Endothelial cell of umbilical vein (primary cell): ENCODE data around the gene SCAMP1. TPM values are rescaled to one million over a fixed set of nuclear protein-coding genes. Genes with fewer than 3 reads are reported as not detected.

Experiments used
- BruUV-seq: library from RNA; stranded (reverse); fragments of 400-500 nt; replicated peaks from 2 replicates; lab custom pipeline; 2021; lab: Mats Ljungman, UMichigan
- CTCF ChIA-PET: fragments of 300-600, 350-600 bp; sonication (Branson Sonifier 250); formaldehyde crosslinking; loops from one replicate; lab custom pipeline; 2021; ENCODE audit warnings: antibody characterized with exemption, inconsistent platforms; lab: Charles Lee
- POLR2A ChIA-PET: fragments of 300-600, 350-600 bp; sonication (Branson Sonifier 250); formaldehyde crosslinking; loops from one replicate; lab custom pipeline; 2021; ENCODE audit warnings: antibody characterized with exemption, inconsistent platforms; lab: Charles Lee
- DNase-seq: peaks from one replicate; pipeline ENCODE4 v3.0.0-alpha.2; 2011; ENCODE audit warnings: low read depth, low spot score
- FAIRE-seq: peaks from 2 replicates; lab custom pipeline; 2011; peaks lifted over from hg19 to GRCh38; lab: Jason Lieb, UNC
- H2AFZ ChIP-seq: 2 replicates; pipeline ENCODE4 v1.6.0; 2012; ENCODE audit warnings: low read depth, low read length, control low read depth, inconsistent platforms
- H3K27ac ChIP-seq: 2 replicates; pipeline ENCODE4 v1.5.1; 2011; ENCODE audit warnings: low read depth, mild to moderate bottlenecking, control low read depth, low read length, moderate library complexity; ENCODE audit not compliant: insufficient read depth
- H3K27me3 ChIP-seq, 2 experiments: 2 replicates each; pipeline versions ENCODE4 v1.6.0 to v1.6.1; 2011; ENCODE audit warnings: low read length in 2 of 2, mixed read lengths in 1 of 2; ENCODE audit not compliant: control insufficient read depth in 2 of 2, insufficient read depth in 2 of 2
- H3K36me3 ChIP-seq, 2 experiments: 2 replicates in 1 of 2; 3 replicates in 1 of 2; pipeline ENCODE4 v1.5.1; 2011; ENCODE audit warnings: low read length in 2 of 2, mild to moderate bottlenecking in 1 of 2, moderate library complexity in 1 of 2; ENCODE audit not compliant: control insufficient read depth in 2 of 2, insufficient read depth in 2 of 2; ENCODE audit errors: extremely low read depth in 1 of 2
- H3K4me1 ChIP-seq: 3 replicates; pipeline ENCODE4 v1.5.1; 2011; ENCODE audit warnings: mild to moderate bottlenecking, low read length; ENCODE audit not compliant: control insufficient read depth, insufficient read depth; ENCODE audit errors: extremely low read depth
- H3K4me2 ChIP-seq: 2 replicates; pipeline ENCODE4 v1.6.1; 2011; ENCODE audit warnings: low read length, control low read depth, mixed read lengths; ENCODE audit not compliant: insufficient read depth
- H3K4me3 ChIP-seq, 3 experiments: fragments of 200-600 bp in 1 of 3; sonication (generic), shearing (Covaris generic) in 1 of 3; replicated peaks in 1 of 3; 2 replicates each; pipeline ENCODE4 v1.5.1; 2011 to 2016; ENCODE audit warnings: control low read depth in 3 of 3, low read length in 3 of 3, mild to moderate bottlenecking in 2 of 3, inconsistent platforms in 1 of 3, low read depth in 1 of 3, moderate library complexity in 1 of 3; ENCODE audit not compliant: insufficient read depth in 1 of 3
- H3K79me2 ChIP-seq: 2 replicates; pipeline ENCODE4 v1.6.0; 2012; ENCODE audit warnings: low read length, inconsistent platforms; ENCODE audit not compliant: control insufficient read depth, insufficient read depth
- H3K9ac ChIP-seq: replicated peaks from 2 replicates; pipeline ENCODE3; 2011; ENCODE audit warnings: low read length, control low read depth; ENCODE audit not compliant: insufficient read depth; ENCODE audit errors: extremely low read depth
- H3K9me1 ChIP-seq: replicated peaks from 3 replicates; pipeline ENCODE4 v1.6.0; 2011; ENCODE audit warnings: mild to moderate bottlenecking, low read length; ENCODE audit not compliant: control insufficient read depth, insufficient read depth; ENCODE audit errors: extremely low read depth
- H3K9me3 ChIP-seq: replicated peaks from 2 replicates; pipeline ENCODE4 v1.5.1; 2012; ENCODE audit warnings: low read length, inconsistent platforms; ENCODE audit not compliant: control insufficient read depth, insufficient read depth
- H4K20me1 ChIP-seq: replicated peaks from 2 replicates; pipeline ENCODE3; 2011; ENCODE audit warnings: mild to moderate bottlenecking, low read length; ENCODE audit not compliant: control insufficient read depth, insufficient read depth; ENCODE audit errors: extremely low read depth
- EZH2 ChIP-seq: IDR thresholded peaks from 2 replicates; pipeline ENCODE4 v1.6.1; 2012; ENCODE audit warnings: borderline replicate concordance, low read depth, mild to moderate bottlenecking, moderate library complexity, low read length, inconsistent platforms; ENCODE audit not compliant: severe bottlenecking
- FOS ChIP-seq: IDR thresholded peaks from 2 replicates; pipeline ENCODE4 v1.6.1; 2011; ENCODE audit warnings: mild to moderate bottlenecking, low read length, moderate library complexity, borderline replicate concordance; ENCODE audit not compliant: insufficient read depth
- GATA2 ChIP-seq: IDR thresholded peaks from 2 replicates; pipeline ENCODE4 v1.7.0; 2011; ENCODE audit warnings: low read depth, mild to moderate bottlenecking, moderate library complexity, mixed read lengths, low read length; ENCODE audit not compliant: insufficient read length, insufficient read depth
- JUN ChIP-seq: IDR thresholded peaks from 2 replicates; pipeline ENCODE4 v1.6.1; 2011; ENCODE audit warnings: borderline replicate concordance, low read depth; ENCODE audit not compliant: insufficient read length, insufficient read depth
- MYC ChIP-seq: IDR thresholded peaks from one replicate; pipeline ENCODE4 v1.6.1; 2011; ENCODE audit warnings: mild to moderate bottlenecking, low read depth, low read length
- POLR2A ChIP-seq: IDR thresholded peaks from 2 replicates; pipeline ENCODE4 v1.6.1; 2012; ENCODE audit warnings: low read depth, mild to moderate bottlenecking, control low read depth, low read length
- POLR2AphosphoS5 ChIP-seq: IDR thresholded peaks from 2 replicates; pipeline ENCODE4 v1.6.1; 2012; ENCODE audit warnings: low read depth, mild to moderate bottlenecking, control low read depth, low read length, moderate library complexity; ENCODE audit not compliant: insufficient read depth
- dilution Hi-C: fragments of 300-500 bp; cut with MboI; formaldehyde crosslinking; loops from one replicate; pipeline ENCODE4 v1.15.0; 2019; ENCODE audit warnings: low sequenced_read_pairs; ENCODE audit not compliant: extremely low pct_ligation_motif_present
- intact Hi-C: fragments of 100-400 bp; cut with micrococcal nuclease; formaldehyde crosslinking; loops from one replicate; pipeline ENCODE4 v1.10.0; 2022
- polyA plus RNA-seq, 4 experiments: library from polyadenylated mRNA; depleted of rRNA in 3 of 4; stranded (reverse) in 3 of 4; unstranded in 1 of 4; fragments of >200 nt; gene quantifications; 2 replicates each; pipeline versions ENCODE4 v1.2.1 to v1.2.3, GENCODE V29; 2011 to 2012; ENCODE audit warnings: missing spikeins in 1 of 4
- total RNA-seq: library from RNA; stranded (reverse); gene quantifications from 2 replicates; pipeline ENCODE4 v1.2.3, GENCODE V29; 2021
- TF ChIP-seq, protein P1 (sequence below), 2 donors: IDR thresholded peaks; 1 replicate in 1 of 2; 2 replicates in 1 of 2; pipeline ENCODE4 v1.5.1; 2011; ENCODE audit warnings: low read length in 2 of 2, mild to moderate bottlenecking in 2 of 2, moderate library complexity in 2 of 2, control low read depth in 1 of 2, inconsistent platforms in 1 of 2, low read depth in 1 of 2; ENCODE audit not compliant: insufficient read depth in 1 of 2; ENCODE audit errors: extremely low read depth in 1 of 2
- TF ChIP-seq, protein P2 (sequence below): IDR thresholded peaks from 2 replicates; pipeline ENCODE4 v1.6.1; 2011; ENCODE audit not compliant: insufficient read depth, insufficient read length

Gene SCAMP1
- total and polyA plus RNA-seq, 2 donors (not counting 3 experiments of a cell fraction or from before 2014, with no cell fraction given), result 13.7 to 29.0 TPM

DNA sequence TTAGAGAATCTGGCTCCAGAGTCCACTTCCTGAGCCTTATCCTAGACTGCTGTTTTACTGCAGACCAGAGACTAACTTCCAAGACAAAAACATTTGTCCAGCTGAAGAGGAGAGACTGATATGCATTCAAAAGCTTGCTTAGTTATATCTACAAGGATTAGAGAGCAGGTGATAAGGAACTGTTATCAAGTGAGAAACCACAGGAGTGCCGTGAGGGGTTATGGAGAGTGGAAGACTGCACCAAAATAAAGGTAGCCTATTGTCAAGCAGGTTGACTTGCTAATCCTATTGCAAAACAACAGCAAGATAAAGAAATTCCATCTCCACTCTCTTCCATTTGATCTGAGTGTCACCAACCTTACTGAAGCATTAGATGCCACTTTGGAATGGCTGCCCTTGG lies 139.1 kb downstream of the SCAMP1 start:
- no peaks in the 10 kb centered on the region for H3K27me3 ChIP-seq
- no peak overlapping the region for H2AFZ ChIP-seq
- H3K4me3 ChIP-seq, result no peak overlapping the region
- TF ChIP-seq MYC (no peak), GATA2 (no peak), POLR2A (no peak), FOS (no peak), JUN (no peak)
- TF ChIP-seq, protein P1, sequence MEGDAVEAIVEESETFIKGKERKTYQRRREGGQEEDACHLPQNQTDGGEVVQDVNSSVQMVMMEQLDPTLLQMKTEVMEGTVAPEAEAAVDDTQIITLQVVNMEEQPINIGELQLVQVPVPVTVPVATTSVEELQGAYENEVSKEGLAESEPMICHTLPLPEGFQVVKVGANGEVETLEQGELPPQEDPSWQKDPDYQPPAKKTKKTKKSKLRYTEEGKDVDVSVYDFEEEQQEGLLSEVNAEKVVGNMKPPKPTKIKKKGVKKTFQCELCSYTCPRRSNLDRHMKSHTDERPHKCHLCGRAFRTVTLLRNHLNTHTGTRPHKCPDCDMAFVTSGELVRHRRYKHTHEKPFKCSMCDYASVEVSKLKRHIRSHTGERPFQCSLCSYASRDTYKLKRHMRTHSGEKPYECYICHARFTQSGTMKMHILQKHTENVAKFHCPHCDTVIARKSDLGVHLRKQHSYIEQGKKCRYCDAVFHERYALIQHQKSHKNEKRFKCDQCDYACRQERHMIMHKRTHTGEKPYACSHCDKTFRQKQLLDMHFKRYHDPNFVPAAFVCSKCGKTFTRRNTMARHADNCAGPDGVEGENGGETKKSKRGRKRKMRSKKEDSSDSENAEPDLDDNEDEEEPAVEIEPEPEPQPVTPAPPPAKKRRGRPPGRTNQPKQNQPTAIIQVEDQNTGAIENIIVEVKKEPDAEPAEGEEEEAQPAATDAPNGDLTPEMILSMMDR (IDR thresholded peaks at IDR 0.05; ENCODE audit: extremely low read depth in 1 of 2, insufficient read depth in 1 of 2, low read depth in 1 of 2, low read length in 2 of 2), result no peak
- TF ChIP-seq, protein P2, sequence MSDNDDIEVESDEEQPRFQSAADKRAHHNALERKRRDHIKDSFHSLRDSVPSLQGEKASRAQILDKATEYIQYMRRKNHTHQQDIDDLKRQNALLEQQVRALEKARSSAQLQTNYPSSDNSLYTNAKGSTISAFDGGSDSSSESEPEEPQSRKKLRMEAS, result no peak
- no peak overlapping the region for H3K27ac ChIP-seq
- DNase-seq (no peak), FAIRE-seq (no peak)
- H3K9me3 ChIP-seq, result no peaks in the 10 kb centered on the region
- no peak overlapping the region for H3K4me2 ChIP-seq
- POLR2A ChIA-PET, result no interaction called here
- no peaks in the 10 kb centered on the region for H3K36me3 ChIP-seq
- intact Hi-C loops (no loop called here), dilution Hi-C loops (no loop called here)
- BruUV-seq, result no TSS peak
- peaks cover 15% of the 10 kb centered on the region for H3K79me2 ChIP-seq
- H3K9ac ChIP-seq, result no peak overlapping the region
- no peaks in the 10 kb centered on the region for H4K20me1 ChIP-seq
- H3K9me1 ChIP-seq, result no peaks in the 10 kb centered on the region
- H3K4me1 ChIP-seq, result peaks cover 22% of the 10 kb centered on the region
- CTCF ChIA-PET, result no interaction called here

DNA sequence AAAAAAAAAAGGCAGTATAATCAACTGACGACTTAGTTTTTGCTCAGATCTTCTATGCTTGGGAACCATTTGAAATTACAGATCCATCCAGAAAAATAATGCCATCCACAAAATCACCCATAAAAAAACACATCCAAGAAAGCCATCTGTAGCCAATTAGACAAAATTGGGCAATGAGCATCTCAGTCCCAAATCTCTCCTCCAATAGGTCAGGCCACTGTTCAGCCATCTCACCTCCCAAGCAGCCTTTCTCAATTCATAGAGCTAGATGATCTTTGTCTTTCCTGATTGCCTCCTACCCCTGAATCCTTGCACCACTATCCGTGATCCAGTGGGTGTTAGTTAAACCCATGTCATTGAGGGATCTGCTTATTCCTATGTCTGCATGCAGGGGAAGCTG lies 139.6 kb downstream of the SCAMP1 start:
- peaks cover 15% of the 10 kb centered on the region for H3K79me2 ChIP-seq
- intact Hi-C loops (no loop called here), dilution Hi-C loops (no loop called here)
- no peak for TF ChIP-seq JUN
- no peak for TF ChIP-seq POLR2A
- no peak for TF ChIP-seq POLR2AphosphoS5
- TF ChIP-seq FOS, result no peak
- TF ChIP-seq, protein P1 (IDR thresholded peaks at IDR 0.05; ENCODE audit: extremely low read depth in 1 of 2, insufficient read depth in 1 of 2, low read depth in 1 of 2, low read length in 2 of 2), result no peak
- no peak for TF ChIP-seq GATA2
- TF ChIP-seq, protein P2, result no peak
- no peak for TF ChIP-seq EZH2
- TF ChIP-seq MYC, result no peak
- CTCF ChIA-PET, result no interaction called here
- H3K27me3 ChIP-seq, result no peaks in the 10 kb centered on the region
- no peaks in the 10 kb centered on the region for H3K9me1 ChIP-seq
- no peak overlapping the region for H3K27ac ChIP-seq
- H4K20me1 ChIP-seq, result no peaks in the 10 kb centered on the region
- no peak for FAIRE-seq
- H3K36me3 ChIP-seq, result no peaks in the 10 kb centered on the region
- POLR2A ChIA-PET, result no interaction called here
- peaks cover 26% of the 10 kb centered on the region for H3K4me1 ChIP-seq
- H3K9ac ChIP-seq, result no peak overlapping the region
- no TSS peak for BruUV-seq
- H3K9me3 ChIP-seq, result no peaks in the 10 kb centered on the region
- H3K4me2 ChIP-seq, result no peak overlapping the region
- H2AFZ ChIP-seq, result no peak overlapping the region
- H3K4me3 ChIP-seq, result no peak overlapping the region
- DNase-seq, result no peak
